IMR-90 (cell line): ENCODE measurements around the gene THAP12. TPM values are rescaled to one million over a fixed set of nuclear protein-coding genes. Genes with fewer than 3 reads are reported as not detected.

Source experiments
- ATAC-seq: fragments of 200-7000 bp; cut with Tn5 transposase; 2 replicates; pipeline ENCODE4 v1.9.1; 2020; ENCODE audit warnings: low read depth, mild to moderate bottlenecking, moderate library complexity
- BruUV-seq: library from RNA; stranded (reverse); fragments of 400-500 nt; replicated peaks from 2 replicates; lab custom pipeline; 2021; lab: Mats Ljungman, UMichigan
- CTCF ChIA-PET: fragments of 300-600 bp; formaldehyde crosslinking; extraction: SDS; loops from one replicate; lab custom pipeline; 2021; ENCODE audit warnings: antibody characterized with exemption; lab: Yijun Ruan, JAX
- POLR2A ChIA-PET: fragments of 300-600 bp; sonication (Branson Sonifier 250); formaldehyde crosslinking; loops from one replicate; lab custom pipeline; 2022; ENCODE audit warnings: antibody characterized with exemption; ENCODE audit not compliant: unreplicated experiment; lab: Charles Lee
- DNase-seq: peaks from one replicate; pipeline ENCODE4 v3.0.0; 2013
- H2AFZ ChIP-seq: replicated peaks from 2 replicates; pipeline ENCODE3; 2013; ENCODE audit warnings: low read length, mild to moderate bottlenecking; ENCODE audit not compliant: poor library complexity
- H2AK5ac ChIP-seq: 2 replicates; pipeline ENCODE4 v1.6.1; 2013; ENCODE audit warnings: low read depth, low read length, inconsistent platforms
- H2AK9ac ChIP-seq: replicated peaks from 2 replicates; pipeline ENCODE3; 2013; ENCODE audit warnings: mild to moderate bottlenecking, low read depth, low read length, moderate library complexity; ENCODE audit not compliant: poor library complexity
- H2BK120ac ChIP-seq: 2 replicates; pipeline ENCODE4 v1.6.1; 2013; ENCODE audit warnings: low read depth, low read length, inconsistent platforms
- H2BK15ac ChIP-seq: 3 replicates; pipeline ENCODE4 v1.6.1; 2013; ENCODE audit warnings: low read depth, low read length, inconsistent platforms
- H2BK20ac ChIP-seq: 2 replicates; pipeline ENCODE4 v1.6.1; 2013; ENCODE audit warnings: low read depth, mild to moderate bottlenecking, inconsistent platforms, low read length, moderate library complexity
- H2BK5ac ChIP-seq: 2 replicates; pipeline ENCODE4 v1.6.1; 2013; ENCODE audit warnings: mild to moderate bottlenecking, low read depth, low read length, inconsistent platforms; ENCODE audit not compliant: poor library complexity, severe bottlenecking
- H3K14ac ChIP-seq: replicated peaks from 2 replicates; pipeline ENCODE4 v1.6.1; 2013; ENCODE audit warnings: low read depth, low read length, inconsistent platforms
- H3K18ac ChIP-seq: 2 replicates; pipeline ENCODE4 v1.6.1; 2013; ENCODE audit warnings: low read depth, low read length, control low read depth
- H3K23ac ChIP-seq: 2 replicates; pipeline ENCODE4 v1.6.1; 2013; ENCODE audit warnings: low read depth, low read length, inconsistent platforms
- H3K27ac ChIP-seq: 2 replicates; pipeline ENCODE4 v1.5.1; 2013; ENCODE audit warnings: mild to moderate bottlenecking, control low read depth, low read length; ENCODE audit not compliant: insufficient read depth
- H3K27me3 ChIP-seq: 2 replicates; pipeline ENCODE4 v1.6.1; 2013; ENCODE audit warnings: low read length; ENCODE audit not compliant: control insufficient read depth, insufficient read depth
- H3K36me3 ChIP-seq: 2 replicates; pipeline ENCODE4 v1.6.1; 2013; ENCODE audit warnings: low read length, mixed read lengths; ENCODE audit not compliant: control insufficient read depth, insufficient read depth
- H3K4ac ChIP-seq: 2 replicates; pipeline ENCODE4 v1.6.1; 2013; ENCODE audit warnings: low read depth, low read length, inconsistent platforms
- H3K4me1 ChIP-seq: 2 replicates; pipeline ENCODE4 v1.6.1; 2013; ENCODE audit warnings: low read length, mixed read lengths; ENCODE audit not compliant: control insufficient read depth, insufficient read depth
- H3K4me2 ChIP-seq: 2 replicates; pipeline ENCODE4 v1.6.1; 2013; ENCODE audit warnings: low read depth, mild to moderate bottlenecking, control low read depth, low read length, moderate library complexity
- H3K4me3 ChIP-seq: 2 replicates; pipeline ENCODE4 v1.5.1; 2013; ENCODE audit warnings: low read depth, mild to moderate bottlenecking, control low read depth, low read length, moderate library complexity; ENCODE audit not compliant: insufficient read depth
- H3K56ac ChIP-seq: 2 replicates; pipeline ENCODE4 v1.6.1; 2013; ENCODE audit warnings: low read length, inconsistent platforms; ENCODE audit not compliant: insufficient read depth; ENCODE audit errors: extremely low read depth
- H3K79me1 ChIP-seq, 2 experiments: 2 replicates each; pipeline ENCODE4 v1.6.1; 2013; ENCODE audit warnings: low read length in 2 of 2, inconsistent platforms in 1 of 2, low read depth in 1 of 2
- H3K9ac ChIP-seq: 2 replicates; pipeline ENCODE4 v1.6.1; 2013; ENCODE audit warnings: low read depth, low read length, control low read depth
- H3K9me1 ChIP-seq: 2 replicates; pipeline ENCODE4 v1.6.1; 2013; ENCODE audit warnings: low read length, inconsistent platforms; ENCODE audit not compliant: insufficient read depth
- H3K9me3 ChIP-seq: 2 replicates; pipeline ENCODE4 v1.6.1; 2013; ENCODE audit warnings: low read length; ENCODE audit not compliant: control insufficient read depth, insufficient read depth
- H4K20me1 ChIP-seq: 2 replicates; pipeline ENCODE4 v1.6.1; 2013; ENCODE audit warnings: low read length, inconsistent platforms; ENCODE audit not compliant: insufficient read depth
- H4K5ac ChIP-seq: 2 replicates; pipeline ENCODE4 v1.6.1; 2013; ENCODE audit warnings: mild to moderate bottlenecking, low read depth, low read length, control low read depth
- H4K8ac ChIP-seq, 2 experiments: 2 replicates each; pipeline ENCODE4 v1.6.1; 2013; ENCODE audit warnings: low read depth in 2 of 2, low read length in 2 of 2, control low read depth in 1 of 2, inconsistent platforms in 1 of 2
- H4K91ac ChIP-seq: 2 replicates; pipeline ENCODE4 v1.6.1; 2013; ENCODE audit warnings: low read depth, low read length, inconsistent platforms; ENCODE audit not compliant: insufficient read depth
- CHD1 ChIP-seq: IDR thresholded peaks from 2 replicates; pipeline ENCODE4 v1.6.1; 2012; ENCODE audit warnings: low read depth, low read length, improper control_type of control experiment
- MAFK ChIP-seq: IDR thresholded peaks from 2 replicates; pipeline ENCODE4 v1.6.1; 2012; ENCODE audit warnings: low read depth, low read length, improper control_type of control experiment
- NFE2L2 ChIP-seq: fragments of 150-350 bp; IDR thresholded peaks from 2 replicates; pipeline ENCODE4 v1.6.1; 2016; ENCODE audit warnings: low read depth, mild to moderate bottlenecking, low read length
- SMC3 ChIP-seq: fragments of 150-350 bp; IDR thresholded peaks from 2 replicates; pipeline ENCODE4 v1.6.1; 2016; ENCODE audit warnings: low read depth, mild to moderate bottlenecking, antibody characterized with exemption, low read length, moderate library complexity
- WGBS, 2 experiments: methylation state at CpG; one replicate each; pipeline versions ENCODE4 v1.1.5 to v1.1.7; 2013; ENCODE audit warnings: missing lambda C conversion rate in 2 of 2; ENCODE audit not compliant: insufficient read length in 1 of 2; ENCODE audit errors: extremely low coverage in 2 of 2; 5-methylcytosine and 5-hydroxymethylcytosine counted together
- dilution Hi-C: fragments of 300-500 bp; cut with HindIII; formaldehyde crosslinking; loops from one replicate; pipeline ENCODE4 v1.14.3; 2018; ENCODE audit warnings: low sequenced_read_pairs; ENCODE audit not compliant: unreplicated experiment
- in situ Hi-C: fragments of 300-500 bp; cut with MboI; formaldehyde crosslinking; loops from 3 replicates; pipeline ENCODE4 v1.14.3; 2019; ENCODE audit warnings: low sequenced_read_pairs, inconsistent platforms, mixed read lengths
- intact Hi-C: fragments of 100-400 bp; cut with micrococcal nuclease; formaldehyde crosslinking; loops from 2 replicates; pipeline ENCODE4 v1.10.0; 2022
- polyA plus RNA-seq, 3 experiments: library from polyadenylated mRNA; depleted of rRNA; stranded (reverse); fragments of >200 nt; gene quantifications; 2 replicates each; pipeline ENCODE4 v1.2.3, GENCODE V29; 2012; ENCODE audit warnings: low replicate concordance in 1 of 3
- total RNA-seq: library from RNA; depleted of rRNA; stranded (reverse); fragments of >200 nt; gene quantifications from 2 replicates; pipeline ENCODE4 v1.2.3, GENCODE V29; 2012

THAP12 gene
- total and polyA plus RNA-seq, 2 of the 4 experiments (the other 2 are of a cell fraction): 25.1 to 27.3 TPM

DNA sequence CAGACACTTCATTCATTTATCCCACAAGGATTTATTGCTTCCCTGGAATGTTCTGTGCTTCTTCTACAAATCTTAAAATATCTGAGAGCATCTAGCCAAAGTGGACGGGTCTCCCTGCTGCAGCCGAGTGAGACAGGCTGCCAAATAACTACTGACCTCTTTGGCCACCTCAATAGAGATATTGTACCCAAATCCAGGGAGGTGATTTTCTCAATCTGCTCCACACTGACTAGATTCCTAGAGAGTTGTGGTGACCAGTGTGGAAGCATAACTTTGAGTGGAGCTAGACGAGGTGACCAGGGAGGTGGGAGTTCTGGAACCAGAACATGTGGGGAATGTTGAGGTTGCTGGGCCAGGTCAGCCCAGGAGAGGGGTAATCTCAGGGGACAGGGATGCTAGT lies 77.5 kb downstream of the THAP12 start:
- ChIA-PET CTCF (interaction anchor here (1.7 kb wide), 1 partner anchor 95 kb away, joined by 4 read pairs; no protein-coding TSS in a partner anchor), POLR2A (no interaction called here)
- WGBS, 2 experiments: no CpG with 5 or more reads among the region's 3 CpGs
- in situ Hi-C loops: no loop called here
- H3K27me3 ChIP-seq: peaks cover 44% of the 10 kb centered on the region
- TF ChIP-seq MAFK: no peak
- no peak for TF ChIP-seq NFE2L2
- no peak for TF ChIP-seq CHD1
- no peak for TF ChIP-seq SMC3
- no peak overlapping the region for H4K5ac ChIP-seq
- no peak overlapping the region for H2BK120ac ChIP-seq
- no peak overlapping the region for H3K4ac ChIP-seq
- no peak overlapping the region for H3K9ac ChIP-seq
- H2AFZ ChIP-seq: no peak overlapping the region
- DNase-seq (no peak), ATAC-seq (no peak)
- no peak overlapping the region for H2AK9ac ChIP-seq
- intact Hi-C loops: no loop called here
- H2AK5ac ChIP-seq: no peak overlapping the region
- no peak overlapping the region for H3K14ac ChIP-seq
- no peaks in the 10 kb centered on the region for H3K4me1 ChIP-seq
- dilution Hi-C loops: no loop called here
- H3K79me1 ChIP-seq: no peaks in the 10 kb centered on the region
- H3K18ac ChIP-seq: no peak overlapping the region
- no TSS peak for BruUV-seq
- no peak overlapping the region for H4K8ac ChIP-seq
- no peak overlapping the region for H3K4me2 ChIP-seq
- H2BK20ac ChIP-seq: no peak overlapping the region
- H3K4me3 ChIP-seq: no peak overlapping the region
- H3K27ac ChIP-seq: no peak overlapping the region
- no peak overlapping the region for H2BK5ac ChIP-seq
- no peak overlapping the region for H4K91ac ChIP-seq
- no peaks in the 10 kb centered on the region for H3K36me3 ChIP-seq
- H2BK15ac ChIP-seq: no peak overlapping the region
- no peak overlapping the region for H3K23ac ChIP-seq
- H3K9me3 ChIP-seq: no peaks in the 10 kb centered on the region
- no peaks in the 10 kb centered on the region for H3K9me1 ChIP-seq
- no peaks in the 10 kb centered on the region for H4K20me1 ChIP-seq
- no peak overlapping the region for H3K56ac ChIP-seq
